ENCODE results near the gene MGAT5.

GRCh38 chr2:134226601-134227000 is 27.3 kb upstream of the MGAT5 start:
- TF ChIP-seq EZH2 (IDR thresholded peaks at IDR 0.05) (no peak), CTCF (IDR thresholded peaks at IDR 0.05) (no peak), EZH2phosphoT487 (IDR thresholded peaks at IDR 0.05) (no peak)
